SKM-1 (cell line): ENCODE results near the gene ASCC1.

Experiments
- DNase-seq: peaks from one replicate; lab custom pipeline; 2025; ENCODE audit not compliant: unreplicated experiment; lab: John Stamatoyannopoulos, UW

The ASCC1 gene

DNA sequence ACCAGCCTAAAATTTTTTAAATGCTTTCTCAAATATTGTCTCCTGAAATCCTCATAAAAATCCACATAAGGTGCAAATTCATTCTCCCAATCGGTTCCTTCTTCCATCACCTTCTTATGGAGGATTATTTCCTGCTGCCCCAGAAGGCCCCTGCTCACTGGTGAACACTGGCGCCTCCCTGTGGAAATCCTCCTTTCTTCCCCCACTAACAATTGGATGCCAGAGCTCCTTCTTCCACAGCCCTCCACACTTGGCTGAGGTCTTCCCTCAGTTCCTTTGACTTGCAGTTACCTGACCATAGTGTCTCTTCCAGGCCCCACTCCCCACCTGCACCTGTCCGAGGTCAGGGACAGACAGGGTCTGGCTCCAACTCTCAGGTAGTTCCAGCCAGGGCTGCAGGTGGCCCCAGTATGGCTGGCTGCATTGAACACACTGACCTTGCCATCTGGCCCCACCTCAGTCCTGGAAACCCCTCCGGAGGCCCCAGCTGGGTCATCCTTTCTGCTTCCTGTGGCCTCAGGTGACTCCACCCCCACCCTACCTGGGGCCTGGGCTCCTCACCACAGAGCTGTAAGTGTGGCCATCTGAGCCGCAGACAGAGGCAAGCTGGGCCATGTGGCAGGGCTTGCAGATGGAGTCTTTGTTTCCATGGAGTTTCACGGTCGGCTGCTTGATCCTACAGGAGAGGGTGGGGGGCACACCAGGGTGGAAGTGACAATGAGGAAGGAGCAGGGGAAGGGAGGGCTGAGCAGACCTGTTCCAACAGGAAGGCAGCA is 146.1 kb downstream of the ASCC1 start:
- DNase-seq, result no peak

DNA sequence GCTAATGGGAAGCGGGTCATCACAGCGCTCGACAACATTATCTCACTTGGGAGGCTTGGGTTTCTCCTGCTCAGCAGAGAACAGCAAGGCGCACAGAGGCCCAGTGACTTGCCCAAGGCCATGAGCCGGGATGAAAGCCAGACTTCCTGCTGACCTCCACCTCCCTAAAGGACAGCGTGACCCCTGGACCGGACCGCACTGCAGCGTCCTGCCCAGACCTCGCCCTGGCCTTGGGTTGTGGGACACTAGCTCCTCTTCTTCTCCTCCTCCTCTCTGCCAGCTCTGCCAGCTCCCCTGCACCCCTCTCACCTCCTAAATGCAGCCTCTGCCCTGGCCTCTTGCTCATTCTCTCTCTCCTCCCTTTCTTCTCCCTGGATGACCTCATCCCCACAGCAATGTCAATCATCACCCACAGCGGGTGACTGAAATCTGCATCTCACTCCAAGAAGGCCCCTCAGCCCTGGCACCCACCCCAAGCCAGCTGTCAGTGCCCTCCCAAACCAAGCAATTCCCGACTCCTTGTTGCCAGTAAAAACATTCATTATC is 147.1 kb downstream of the ASCC1 start:
- DNase-seq, result no peak

- no peak for DNase-seq
Observed at GRCh38 chr10:72068126-72068765, 147.8 kb downstream of the ASCC1 start.

GRCh38 chr10:72067463-72068125 is 148.5 kb downstream of the ASCC1 start:
- DNase-seq, result no peak

DNA sequence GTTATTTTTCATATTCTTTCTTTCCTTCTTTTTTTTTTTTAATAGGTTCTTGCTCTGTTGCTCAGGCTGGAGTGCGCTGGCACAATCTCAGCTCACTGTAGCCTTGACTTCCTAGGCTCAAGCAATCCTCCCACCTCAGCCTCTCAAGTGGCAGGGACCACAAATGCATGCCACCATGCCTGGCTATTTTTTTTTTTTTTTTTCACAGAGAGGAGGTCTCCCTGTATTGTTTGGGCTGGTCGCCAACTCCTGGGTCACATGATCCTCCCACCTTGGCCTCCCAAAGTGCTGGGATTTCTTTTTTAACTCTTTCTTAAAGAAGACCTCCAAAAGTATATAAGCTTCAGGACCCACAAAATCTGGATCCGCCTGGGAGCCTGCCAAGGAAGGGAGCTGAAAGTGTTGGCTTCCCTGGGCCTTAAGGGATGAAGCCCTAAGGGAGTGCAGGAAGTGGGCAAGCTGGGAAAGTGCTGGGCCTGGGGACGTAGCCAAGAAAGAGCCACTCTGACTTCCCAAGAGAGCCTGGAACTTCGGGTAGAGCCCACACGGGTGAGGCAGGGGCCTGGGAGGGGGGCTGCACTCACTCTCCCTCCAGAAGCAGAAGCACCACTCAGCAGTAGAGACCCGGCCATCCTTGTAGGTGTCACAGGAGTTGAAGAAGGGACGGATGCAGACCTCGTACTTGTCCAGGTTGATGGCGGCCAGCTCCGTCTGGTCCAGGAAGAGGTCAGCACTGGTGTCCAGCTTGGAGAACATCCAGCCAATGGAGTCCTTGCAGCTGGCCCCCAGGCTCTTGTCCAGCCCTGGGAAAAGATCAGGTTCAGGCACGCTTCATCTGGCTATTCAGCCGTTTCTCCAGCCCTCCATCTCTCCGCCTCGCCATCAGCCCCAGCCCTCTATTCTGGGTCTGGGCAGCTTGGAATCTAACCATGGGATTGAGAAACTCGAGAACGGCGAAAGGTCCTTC is 149.5 kb downstream of the ASCC1 start:
- DNase-seq, result no peak

DNA sequence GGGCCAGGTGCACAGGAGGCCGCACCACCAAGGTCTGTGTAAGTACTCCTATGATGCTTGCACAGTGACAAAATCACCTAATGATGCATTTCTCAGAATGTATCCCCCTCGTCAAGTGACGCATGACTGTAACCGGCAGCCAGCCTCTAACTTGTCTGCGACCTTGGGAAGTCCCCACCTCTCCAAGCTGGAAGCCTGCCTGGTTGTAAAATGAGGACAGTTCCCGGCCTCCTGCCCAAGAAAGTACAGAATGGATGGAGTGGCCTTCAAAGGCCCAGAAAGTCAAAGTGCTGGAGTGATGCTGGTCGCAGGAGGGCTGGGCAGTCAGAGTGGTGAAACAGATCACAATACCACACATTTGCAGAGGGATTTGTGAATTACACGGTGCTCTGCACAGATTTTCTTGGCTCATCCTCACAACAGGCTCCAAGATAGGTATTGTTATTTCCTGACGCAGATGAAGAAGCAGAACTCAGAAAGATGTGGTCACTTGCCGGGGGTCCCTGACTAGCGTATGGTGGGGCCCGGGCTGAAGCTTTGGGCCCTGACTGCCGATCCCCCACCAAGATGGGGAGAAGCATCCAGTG is 150.5 kb downstream of the ASCC1 start:
- no peak for DNase-seq

- DNase-seq, result no peak
Observed at GRCh38 chr10:72063703-72064391, 152.2 kb downstream of the ASCC1 start.

GRCh38 chr10:72062832-72063702 is 153.0 kb downstream of the ASCC1 start:
- DNase-seq, result no peak

DNA sequence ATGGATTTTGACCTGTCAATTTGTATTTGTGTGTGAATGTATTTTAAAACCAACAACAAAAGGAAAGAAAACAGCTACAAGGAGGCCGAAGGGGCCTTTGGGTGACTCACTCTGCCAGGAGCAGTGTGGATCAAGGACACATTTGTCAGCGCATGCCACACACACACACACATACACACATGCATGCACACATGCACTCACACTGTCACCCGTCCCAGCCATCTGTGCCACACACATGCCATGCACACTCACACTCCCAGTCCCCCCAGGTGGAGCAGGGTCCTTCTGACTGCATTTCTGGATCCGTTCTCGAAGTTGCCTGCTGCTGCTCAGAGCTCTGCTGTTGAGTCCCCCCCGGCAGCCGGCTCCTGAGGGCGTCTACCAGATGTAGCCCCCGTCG is 153.7 kb downstream of the ASCC1 start:
- DNase-seq, result no peak

DNA sequence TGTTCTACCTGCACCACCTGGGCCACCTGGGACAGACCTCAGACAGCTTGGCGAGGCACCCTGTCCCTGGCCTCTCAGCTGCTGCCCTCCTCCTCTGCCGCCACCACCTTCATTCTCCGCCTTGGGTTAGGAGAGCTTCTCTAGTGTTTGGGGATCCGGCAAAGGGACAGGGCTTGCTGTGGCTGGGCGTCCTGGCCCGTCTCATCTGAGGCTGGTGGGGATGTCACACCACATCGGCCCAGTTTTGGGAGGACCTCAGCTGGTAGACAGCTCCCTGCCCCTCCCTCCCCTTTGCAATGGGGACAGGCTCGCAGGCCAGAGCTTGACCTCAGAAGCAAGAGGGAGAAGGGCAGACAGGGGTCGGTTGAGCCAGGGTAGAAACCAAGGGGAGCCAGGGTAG is 154.1 kb downstream of the ASCC1 start:
- no peak for DNase-seq

GRCh38 chr10:72061491-72061890 is 154.6 kb downstream of the ASCC1 start:
- DNase-seq, result no peak

- no peak for DNase-seq
Observed at GRCh38 chr10:72059843-72060822, 155.9 kb downstream of the ASCC1 start.

- no peak for DNase-seq
Observed at GRCh38 chr10:72058989-72059842, 156.9 kb downstream of the ASCC1 start.

DNA sequence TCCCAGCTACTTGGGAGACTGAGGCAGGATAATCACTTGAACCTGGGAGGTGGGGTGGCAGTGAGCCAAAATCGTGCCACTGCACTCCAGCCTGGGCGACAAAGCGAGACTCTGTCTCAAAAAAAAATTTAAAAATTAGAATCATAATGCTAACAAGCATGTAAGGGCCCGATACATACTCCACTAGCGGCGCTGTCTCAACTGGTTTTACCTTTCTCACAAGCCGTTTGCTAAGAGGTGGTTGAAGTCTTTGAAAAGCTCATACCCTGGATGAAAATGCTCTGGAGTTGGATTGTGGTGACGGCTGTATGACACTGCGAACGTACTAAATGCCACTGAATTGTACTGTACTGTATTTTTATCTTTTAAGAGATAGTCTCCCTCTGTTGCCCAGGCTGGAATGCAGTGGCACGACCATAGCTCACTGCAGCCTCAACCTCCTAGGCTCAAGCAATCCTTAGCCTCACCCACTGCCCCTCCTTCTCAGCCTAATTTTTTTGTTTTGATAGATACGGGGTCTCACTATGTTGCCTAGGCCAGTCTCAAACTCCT is 157.7 kb downstream of the ASCC1 start:
- DNase-seq, result no peak

- DNase-seq, result no peak
Observed at GRCh38 chr10:72056932-72057751, 158.9 kb downstream of the ASCC1 start.

GRCh38 chr10:72056113-72056512 is 160.0 kb downstream of the ASCC1 start:
- no peak for DNase-seq
